ENCODE results near the gene HRG.

- TF ChIP-seq EZH2 (IDR thresholded peaks at IDR 0.05; ENCODE audit: low read length) (no peak), CTCF (optimal IDR thresholded peaks at IDR 0.05 in 1 of 3, IDR thresholded peaks at IDR 0.05 in 1 of 3, conservative IDR thresholded peaks at IDR 0.05 in 1 of 3; ENCODE audit: extremely low read depth in 1 of 3, insufficient read depth in 2 of 3, low read length in 3 of 3) (no peak)
Observed at GRCh38 chr3:186618318-186618938, 47.4 kb upstream of the HRG start.

Measured in keratinocyte (primary cell).